ENCODE data around the gene KYNU.
"Not testable (repeated sequence)": the region's sequence is repeated elsewhere in the genome, so short reads cannot be mapped to it uniquely, and the experiment has no call there.

The KYNU gene

DNA sequence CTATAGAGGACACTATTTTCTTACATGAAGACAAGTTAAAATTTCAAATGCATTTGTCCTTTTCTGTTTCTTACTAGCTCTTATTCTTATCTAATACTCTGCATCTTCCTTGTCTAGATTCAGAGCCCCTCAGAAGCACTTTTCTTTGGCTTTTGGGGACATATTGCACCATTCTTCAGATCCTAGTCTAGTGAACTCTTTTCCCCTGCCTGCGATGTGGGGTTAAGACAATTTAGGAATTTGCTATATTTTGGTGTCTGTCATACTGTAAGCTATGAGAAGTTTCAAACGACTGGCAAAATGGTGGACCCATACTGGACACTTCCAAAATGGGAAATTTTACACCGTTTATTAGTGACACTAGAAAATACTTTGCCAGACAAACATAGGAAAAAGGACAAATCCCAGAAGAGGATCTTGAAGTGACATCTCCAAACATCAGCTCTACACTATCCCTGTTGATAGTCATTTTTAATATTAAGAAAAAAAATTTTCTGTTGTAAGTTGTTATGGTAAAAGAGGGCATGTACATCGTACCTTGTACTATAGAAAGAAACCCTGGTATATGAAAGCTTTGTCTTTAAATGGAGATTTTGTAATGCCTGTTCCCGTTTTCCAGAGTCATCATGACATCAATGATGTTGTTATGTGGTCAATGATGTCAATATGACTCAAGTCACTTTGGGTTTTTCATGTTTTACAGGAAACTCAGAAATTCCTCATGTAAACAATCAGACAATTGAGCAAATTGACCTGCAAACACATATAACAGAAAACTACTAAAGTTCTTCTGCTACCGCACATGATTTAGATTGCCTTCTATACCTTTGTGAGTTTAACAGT, 4.4 kb upstream of the KYNU start:
- DNase-seq = peak; percentile 84 to 96

- no peak for DNase-seq
Observed at GRCh38 chr2:142873831-142874287, 3.6 kb upstream of the KYNU start.

DNA sequence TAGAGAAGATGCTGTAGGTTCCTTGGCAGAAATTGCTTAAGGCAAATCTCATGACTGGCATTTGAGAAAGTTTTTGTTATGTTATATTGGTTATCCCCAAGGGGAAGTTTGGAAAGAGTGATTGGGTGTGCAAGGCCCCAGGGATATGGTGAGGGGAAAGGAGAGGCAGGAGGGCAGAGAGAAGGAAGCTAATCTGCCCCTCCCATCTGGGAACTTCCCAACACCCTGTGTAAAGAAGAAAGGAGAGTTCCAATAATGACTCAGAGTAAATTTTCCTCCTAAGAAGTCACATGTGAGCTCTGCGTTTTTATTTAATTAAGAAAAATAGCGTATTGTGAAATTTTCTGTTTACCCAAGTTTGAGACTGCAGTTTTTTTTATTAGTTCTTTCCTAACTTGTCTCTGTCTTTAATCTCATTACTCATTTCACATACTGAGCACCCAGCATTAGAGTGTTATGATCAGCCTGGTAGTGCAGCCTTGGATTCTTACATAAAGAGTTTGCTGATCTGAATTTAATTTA, 3.1 kb upstream of the KYNU start:
- DNase-seq = peak; percentile 92 to 97

DNA sequence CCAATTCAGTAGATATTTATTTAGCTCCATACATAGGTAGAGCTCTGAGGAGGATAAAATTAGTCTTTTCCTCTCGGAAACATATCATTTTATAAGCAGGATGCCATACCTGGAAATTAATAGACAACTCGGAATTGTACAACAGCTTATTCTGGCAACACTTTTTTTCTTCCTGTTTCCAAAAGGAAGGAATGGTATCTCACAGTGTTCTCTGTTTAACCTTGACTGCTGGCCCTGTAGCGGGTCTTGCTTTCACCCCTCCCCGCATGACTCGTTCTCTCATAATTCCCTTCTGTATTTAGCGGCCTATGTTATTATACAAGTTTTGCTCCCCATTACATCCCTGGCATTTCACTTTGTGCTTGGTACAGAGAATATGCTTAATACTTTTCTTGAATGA, 2.5 kb upstream of the KYNU start:
- no peak for DNase-seq

- no peak for DNase-seq
Observed at GRCh38 chr2:142875652-142876051, 1.8 kb upstream of the KYNU start.

DNA sequence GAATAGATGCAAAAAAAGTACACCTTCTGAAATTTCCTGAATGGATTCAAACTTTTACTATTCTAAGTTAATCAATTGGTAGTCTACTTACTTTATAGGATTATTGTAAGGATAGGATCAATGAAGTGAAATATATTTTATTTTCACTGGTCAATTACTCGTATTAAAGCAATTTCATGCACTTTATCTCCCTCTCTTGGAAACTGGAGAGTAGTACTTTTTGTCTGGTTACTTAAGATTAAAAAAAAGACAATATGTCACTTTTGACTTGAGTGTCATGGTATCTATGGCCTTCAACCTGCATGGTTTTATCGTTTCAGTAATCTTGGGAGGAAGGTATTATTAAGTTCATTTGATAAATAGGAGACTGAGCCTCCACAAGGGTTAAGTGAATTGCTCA, 1.0 kb upstream of the KYNU start:
- DNase-seq = no peak

GRCh38 chr2:142878031-142878678, 691 bp downstream of the KYNU start:
- peak in 1 of 2 donors; percentile 65 for DNase-seq

DNA sequence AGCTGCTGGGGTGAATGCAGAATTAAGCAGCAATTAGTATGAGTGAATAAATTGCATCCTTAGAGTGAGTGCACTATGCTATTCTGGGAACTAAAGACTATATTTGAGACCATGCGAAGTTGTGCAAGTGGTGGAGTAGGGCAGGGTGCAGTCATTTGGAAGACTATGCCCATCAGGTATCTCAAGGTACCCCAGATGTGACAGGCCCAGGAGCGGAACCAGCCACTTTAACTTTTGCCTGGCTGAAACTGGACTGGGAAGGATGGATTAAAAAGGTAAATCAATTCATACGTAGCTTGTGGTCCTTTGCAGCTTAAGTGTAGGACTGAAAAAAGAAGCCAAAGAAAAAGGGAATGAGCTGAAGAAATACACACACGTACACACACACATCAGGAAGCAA, 1.7 kb downstream of the KYNU start:
- peak in 1 of 2 donors; percentile 35 for DNase-seq

- peak; percentile 35 to 58 for DNase-seq
Observed at GRCh38 chr2:142880279-142880678, 2.8 kb downstream of the KYNU start.

- DNase-seq = no peak
Observed at GRCh38 chr2:142881619-142882018, 4.2 kb downstream of the KYNU start.

- not testable (repeated sequence) for DNase-seq
Observed at GRCh38 chr2:142882500-142882899, 5.0 kb downstream of the KYNU start.

DNA sequence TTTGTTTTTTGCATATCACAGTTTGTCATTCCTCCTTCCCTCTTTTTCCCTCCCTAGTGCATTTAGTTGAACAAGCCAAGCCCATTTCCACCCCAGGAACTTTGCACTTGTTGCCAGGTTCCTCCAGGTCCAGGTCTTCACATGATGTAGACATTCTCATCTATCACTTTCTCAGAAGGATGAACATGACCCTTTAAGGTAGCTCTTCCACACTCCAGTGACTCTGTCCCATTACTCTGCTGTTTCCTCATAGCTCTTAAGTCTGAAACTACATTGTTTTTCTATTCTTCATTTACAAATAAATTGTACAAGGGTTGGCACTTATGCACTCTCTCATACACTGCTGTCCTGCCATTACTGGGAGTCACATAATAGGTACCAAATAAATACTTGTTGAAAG, 6.1 kb downstream of the KYNU start:
- no peak for DNase-seq

DNA sequence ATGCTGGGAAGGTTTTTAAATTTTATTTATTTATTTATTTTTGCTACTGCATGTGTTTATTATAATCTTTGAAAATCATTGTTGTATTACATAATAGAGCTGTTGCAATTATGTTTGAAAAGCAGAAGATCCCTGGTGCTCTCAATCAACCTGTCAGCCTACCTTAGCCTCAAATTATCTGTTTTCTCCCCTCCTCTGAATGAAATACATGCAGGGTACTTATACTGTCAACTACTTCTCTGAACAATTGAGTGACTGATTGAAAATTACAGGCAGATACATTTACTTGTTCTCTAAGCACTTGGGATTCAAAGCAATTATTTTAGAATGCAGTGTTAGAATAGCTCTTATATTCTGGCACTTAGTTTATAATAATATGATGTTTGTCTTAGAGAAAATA, 8.1 kb downstream of the KYNU start:
- no peak for DNase-seq

DNA sequence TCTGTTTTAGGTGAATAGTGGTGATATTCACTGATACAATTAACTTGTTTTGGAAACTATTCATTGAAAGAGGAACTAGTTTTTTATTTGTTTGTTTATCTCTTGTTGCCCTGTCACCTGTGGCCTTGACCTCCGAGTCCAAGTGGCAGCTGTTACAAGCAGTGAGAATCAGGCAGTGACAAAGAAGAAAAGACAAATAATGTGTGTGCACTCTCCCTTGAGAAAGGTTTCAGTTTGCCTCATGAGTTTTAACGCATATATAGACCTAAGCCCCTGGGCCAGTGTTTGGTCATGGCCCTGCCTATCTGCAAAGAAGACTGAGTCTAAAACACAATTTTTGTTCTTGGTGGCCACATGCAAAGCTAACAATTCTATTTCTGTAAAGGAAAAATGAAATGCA, 15.3 kb downstream of the KYNU start:
- DNase-seq = no peak

DNA sequence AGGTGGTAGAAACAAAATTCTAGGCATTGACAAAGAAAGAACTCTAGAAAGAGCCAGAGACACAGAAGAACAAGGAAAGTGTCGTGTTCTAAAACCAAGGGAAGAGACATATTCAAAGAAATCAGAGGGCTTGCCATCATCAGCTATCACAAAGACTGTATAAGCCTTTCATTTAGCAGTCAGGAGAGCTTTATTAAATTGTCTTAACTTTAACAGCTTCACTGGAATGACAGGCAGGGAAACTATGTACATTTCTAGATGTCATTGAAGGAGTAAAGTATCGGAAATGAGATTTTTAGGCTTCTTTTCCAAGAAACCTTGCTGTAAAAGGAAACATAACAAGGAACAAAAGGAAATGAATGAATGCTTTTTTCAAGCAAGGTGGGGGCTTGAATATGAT, 15.8 kb downstream of the KYNU start:
- DNase-seq = no peak

DNA sequence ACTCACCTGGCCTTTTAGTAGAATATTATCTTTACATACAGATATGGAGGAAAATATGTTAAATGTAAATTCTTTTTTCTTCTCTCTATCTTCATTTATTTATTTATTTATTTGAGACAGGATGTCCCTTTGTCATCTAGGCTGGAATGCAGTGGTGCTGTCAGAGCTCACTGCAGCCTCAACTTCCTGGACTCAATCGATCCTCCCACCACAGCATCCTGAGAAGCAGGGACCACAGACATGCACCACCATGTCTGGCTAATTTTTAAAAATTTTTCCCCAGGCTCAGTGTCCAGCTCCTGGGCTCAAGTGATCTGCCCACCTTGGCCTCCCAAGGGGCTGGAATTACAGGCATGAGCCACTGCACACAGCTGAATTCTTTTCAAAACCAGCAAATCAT, 20.3 kb downstream of the KYNU start:
- DNase-seq = no peak

GRCh38 chr2:142900327-142900726, 22.9 kb downstream of the KYNU start:
- not testable (repeated sequence) for DNase-seq

GRCh38 chr2:142901780-142902179, 24.3 kb downstream of the KYNU start:
- DNase-seq = no peak

DNA sequence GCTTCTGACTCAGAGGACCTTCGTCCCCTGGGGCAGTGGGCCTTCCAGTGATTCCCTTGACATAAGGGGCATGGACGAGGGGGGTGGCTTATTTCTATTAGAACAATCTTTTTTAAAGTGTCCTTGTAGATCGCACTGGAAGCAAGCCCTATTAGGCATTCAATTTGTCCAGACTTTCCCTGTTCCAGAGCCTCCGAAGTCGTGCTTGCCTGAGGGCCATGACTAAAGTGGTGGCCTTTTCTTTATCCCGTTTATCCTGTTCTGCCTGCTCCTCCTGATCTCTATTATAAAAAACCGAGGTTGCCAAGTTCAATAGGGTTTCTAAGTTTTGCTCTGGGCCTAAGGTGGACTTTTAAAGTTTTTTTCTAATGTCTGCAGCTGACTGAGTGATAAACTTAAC, 26.3 kb downstream of the KYNU start:
- not testable (repeated sequence) for DNase-seq

- DNase-seq = no peak
Observed at GRCh38 chr2:142907653-142908052, 30.2 kb downstream of the KYNU start.

DNA sequence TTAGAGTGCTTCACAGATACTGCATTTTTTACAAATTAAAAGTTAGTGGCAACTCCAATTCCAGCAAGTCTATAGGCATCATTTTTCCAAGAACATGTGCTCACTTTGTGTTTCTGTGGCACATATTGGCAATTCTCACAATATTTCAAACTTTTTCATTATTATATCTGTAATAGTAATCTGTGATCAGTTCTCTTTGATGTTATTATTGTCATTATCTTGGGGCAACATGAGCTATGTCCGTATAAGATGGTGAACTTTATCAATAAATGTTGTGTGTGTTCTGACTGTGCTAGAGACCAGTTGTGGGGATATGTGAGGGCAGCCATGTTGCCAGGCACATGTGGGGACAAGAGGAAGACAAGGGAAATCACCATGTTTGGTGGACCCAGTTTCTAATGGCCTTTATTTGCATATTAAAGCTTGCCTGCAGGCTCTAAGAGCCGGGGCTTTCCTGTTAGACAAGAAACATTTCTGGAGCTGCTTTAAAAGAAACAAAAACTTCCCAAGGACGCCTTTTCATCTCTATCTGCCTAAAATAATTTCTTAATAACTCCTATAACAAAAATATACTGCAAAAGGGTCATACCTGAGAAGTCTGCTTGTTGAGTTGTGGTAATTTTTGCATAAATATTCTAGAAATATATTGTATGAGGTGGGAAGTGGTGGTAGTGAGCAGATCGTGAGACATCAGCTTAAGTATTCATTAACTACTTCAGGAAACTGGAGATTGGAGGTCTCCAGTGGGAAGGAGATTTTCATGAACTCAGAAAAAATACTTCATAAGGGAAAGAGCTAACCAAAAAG, 37.2 kb downstream of the KYNU start:
- DNase-seq = no peak

DNA sequence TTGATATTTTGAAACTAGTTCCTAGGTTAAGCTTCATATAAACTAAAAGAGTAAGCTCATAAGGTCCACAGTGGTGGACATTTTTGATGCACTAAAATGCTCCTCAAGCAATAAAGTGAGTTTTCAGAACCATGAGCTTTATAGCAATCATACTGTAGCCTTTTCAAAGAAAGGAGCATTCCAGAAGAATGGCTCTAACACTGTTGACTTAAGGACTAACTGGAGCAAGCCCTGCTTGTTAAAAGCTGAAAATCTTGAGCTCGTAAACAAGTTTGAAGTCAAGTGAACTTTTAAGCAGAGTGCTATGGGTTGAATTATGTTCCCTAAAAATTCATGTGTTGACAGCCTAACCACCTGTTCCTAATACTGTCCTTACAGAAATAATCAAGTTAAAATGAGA, 38.0 kb downstream of the KYNU start:
- DNase-seq = no peak

DNA sequence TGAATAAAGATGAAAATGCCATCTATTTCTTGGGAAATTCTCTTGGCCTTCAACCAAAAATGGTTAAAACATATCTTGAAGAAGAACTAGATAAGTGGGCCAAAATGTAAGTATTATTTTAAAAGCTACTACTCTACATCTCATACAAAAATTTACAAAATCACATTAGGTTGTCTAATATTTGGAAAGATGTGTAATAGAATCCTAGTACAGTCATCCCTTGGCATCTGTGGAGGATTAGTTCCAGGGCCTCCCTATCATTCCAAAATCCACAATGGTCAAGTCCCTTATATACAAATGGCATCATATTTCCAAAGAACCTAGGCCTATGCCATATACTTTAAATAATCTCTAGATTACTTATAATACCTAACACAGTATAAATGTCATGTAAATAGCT, 41.2 kb downstream of the KYNU start:
- no peak for DNase-seq
